HS-5 (cell line): ENCODE measurements around the gene KRTAP10-3.
"Not testable (repeated sequence)": the region's sequence is repeated elsewhere in the genome, so short reads cannot be mapped to it uniquely, and the experiment has no call there.

Experiments used
- DNase-seq: peaks from one replicate; pipeline ENCODE4 v3.0.0-alpha.2; 2012; ENCODE audit warnings: low read depth

KRTAP10-3 gene, protein sequence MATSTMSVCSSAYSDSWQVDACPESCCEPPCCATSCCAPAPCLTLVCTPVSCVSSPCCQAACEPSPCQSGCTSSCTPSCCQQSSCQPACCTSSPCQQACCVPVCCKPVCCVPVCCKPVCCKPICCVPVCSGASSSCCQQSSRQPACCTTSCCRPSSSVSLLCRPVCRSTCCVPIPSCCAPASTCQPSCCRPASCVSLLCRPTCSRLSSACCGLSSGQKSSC

DNA sequence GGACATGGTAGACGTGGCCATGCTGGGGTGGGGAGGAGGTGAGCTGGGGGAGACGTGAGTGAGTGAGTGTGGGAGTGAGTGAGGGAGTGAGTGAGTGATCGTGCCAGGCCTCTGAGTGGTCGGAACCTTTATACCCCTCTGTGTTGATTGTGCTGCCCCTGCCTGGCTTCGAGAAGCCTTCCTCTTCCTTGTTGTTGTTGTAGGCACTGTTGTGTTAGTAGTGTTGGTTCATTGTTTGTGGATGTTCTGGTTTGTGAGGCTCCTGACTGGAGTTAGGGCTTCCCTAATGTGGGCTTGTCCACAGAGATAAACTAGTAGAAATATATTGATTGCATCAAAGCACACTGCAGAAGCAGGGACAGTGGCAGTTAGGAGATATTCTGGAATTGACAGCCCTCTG lies at the start of gene KRTAP10-3:
TSS of gene KRTAP10-3 (minus strand) at position 101 of the 400 bp plus-strand sequence. CDS start at position 21, 80 bp downstream.
- no peak for DNase-seq

DNA sequence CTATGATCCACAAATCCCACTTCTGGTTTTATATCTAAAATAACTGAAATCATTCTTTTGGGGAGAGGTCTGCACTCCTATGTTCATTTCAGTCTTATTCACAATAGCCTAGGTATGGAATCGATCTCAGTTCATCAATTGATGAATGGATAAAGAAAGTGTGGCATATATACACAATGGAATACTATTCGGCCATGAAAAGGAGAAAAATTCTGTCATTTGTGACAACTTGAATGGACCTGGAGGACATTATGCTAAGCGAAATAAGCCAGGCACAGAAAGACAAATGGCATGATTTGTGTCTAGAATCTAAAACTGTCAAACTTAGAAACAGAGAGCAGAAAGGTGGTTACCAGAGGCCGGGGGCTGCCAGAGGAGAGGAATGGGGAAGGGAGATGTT lies 47.9 kb upstream of the KRTAP10-3 start:
- no peak for DNase-seq

DNA sequence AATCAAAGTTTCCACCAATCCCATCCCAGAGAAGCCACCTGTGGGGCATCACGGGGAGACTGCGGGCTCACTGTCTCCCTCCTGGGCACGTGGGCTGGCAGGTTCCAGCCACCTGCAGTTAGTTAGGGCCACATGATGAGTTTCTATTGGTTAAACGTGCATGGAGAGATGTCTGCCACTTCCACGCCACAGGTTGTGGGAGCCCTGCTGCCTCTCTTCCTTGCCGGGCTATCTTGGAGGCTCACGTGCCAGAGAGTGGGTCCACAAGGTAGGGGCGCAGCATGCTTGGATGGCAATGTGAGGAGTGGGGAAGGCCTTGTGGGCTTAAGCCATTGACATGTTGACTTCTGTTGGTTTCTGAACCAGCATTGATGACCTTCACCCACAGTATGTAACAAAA lies 45.3 kb upstream of the KRTAP10-3 start:
- no peak for DNase-seq

DNA sequence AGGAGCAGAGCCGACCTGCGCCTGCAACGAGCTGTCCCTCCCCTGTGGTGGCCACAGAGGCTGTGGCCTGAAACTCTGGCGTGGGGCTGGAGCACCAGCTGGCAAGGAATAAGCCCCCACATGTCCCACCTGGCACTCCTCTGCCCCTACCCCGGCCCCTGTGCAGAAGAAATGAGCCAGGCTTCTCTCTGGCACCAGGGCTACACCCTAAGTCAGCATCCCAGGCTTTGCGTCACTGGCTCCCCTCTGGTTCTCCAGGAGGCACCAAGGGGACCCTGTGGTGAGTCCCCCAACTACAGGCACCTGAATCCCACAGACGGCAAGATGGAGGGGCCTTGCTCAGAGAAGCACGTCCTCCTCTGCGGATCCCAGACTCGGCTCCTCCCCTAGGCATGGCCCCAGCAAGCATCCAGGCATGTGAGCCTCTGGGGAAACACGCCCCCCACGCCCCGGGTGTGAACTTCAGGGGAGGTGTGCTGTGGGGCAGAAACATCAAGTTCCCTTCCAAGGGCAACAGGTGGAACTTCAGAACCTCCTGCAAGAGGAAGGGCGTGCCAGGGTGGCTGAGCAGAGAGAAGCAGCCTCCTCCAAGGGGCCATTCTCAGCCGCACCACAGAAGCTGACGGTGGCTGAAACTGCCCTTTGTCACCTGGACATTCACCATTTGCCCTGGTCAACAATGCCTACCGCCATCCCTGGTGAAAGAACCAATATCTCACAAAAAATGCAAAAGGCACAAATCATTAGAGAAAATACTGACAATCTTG lies 44.7 kb upstream of the KRTAP10-3 start:
- DNase-seq: no peak

DNA sequence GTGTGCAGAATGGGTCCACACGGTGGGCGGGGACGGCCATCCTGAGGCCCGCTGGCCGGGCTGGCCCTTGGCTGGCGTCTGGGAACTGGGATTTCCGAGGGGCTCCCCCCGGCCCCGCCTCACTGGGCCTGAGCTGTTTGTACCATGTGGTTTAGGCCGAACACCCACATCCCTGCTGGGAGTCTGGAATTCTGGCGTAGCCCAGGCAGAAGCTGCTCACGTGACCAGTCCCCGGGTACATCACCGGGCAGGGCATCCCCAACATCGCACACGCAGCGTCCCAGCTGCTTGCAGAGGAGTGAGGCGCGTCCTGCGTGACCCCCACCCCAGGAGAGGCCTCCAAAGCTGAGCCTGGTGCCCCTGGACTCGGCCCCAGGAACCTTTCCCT lies 43.9 kb upstream of the KRTAP10-3 start:
- no peak for DNase-seq

DNA sequence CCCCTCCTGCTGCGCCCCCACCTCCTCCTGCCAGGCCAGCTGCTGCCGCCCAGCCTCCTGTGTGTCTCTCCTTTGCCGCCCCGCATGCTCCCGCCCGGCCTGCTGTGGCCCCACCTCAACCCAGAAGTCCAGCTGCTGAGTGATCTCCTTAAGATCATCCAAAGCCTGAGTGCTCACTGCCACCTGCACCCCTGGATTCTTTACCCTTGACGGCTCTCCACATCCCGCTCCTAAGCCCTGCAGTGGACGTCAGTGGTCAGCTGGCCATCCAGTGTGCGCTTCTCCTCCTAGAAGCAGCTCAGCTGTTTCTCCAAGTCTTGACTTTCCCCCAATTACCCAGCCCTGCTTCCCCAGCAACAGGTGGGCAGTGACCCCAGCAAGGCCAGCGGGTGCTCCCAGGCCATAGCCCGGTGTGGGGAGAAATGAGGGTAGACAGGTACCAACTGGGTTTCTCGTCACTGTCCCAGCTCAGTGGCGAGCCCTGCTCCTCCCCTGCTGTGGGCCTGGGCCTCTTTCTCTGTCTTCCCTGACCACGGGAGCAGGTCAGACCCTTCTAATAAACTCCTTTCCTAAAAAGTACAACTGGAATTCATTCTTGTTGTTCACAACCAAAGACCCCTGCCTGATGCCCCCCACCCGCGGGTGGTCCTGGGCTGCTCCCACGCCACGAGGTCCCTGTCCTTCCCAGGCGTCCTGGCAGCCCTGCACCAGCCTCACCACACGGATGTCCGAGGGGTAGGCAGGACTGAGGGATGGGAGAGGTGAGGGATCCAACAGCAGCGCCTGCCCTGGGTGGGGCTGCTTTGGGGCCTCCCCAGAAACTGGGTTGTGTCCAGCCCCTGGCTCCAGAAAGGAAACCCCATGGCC lies 43.2 kb upstream of the KRTAP10-3 start:
- DNase-seq: no peak

DNA sequence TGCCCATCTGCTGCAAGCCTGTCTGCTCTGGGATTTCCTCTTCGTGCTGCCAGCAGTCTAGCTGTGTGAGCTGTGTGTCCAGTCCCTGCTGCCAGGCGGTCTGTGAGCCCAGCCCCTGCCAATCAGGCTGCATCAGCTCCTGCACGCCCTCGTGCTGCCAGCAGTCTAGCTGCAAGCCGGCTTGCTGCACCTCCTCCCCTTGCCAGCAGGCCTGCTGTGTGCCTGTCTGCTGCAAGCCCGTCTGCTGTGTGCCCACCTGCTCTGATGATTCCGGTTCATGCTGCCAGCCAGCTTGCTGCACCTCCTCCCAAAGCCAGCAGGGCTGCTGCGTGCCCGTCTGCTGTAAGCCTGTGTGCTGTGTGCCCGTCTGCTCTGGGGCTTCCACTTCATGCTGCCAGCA lies 42.5 kb upstream of the KRTAP10-3 start:
- not testable (repeated sequence) for DNase-seq

DNA sequence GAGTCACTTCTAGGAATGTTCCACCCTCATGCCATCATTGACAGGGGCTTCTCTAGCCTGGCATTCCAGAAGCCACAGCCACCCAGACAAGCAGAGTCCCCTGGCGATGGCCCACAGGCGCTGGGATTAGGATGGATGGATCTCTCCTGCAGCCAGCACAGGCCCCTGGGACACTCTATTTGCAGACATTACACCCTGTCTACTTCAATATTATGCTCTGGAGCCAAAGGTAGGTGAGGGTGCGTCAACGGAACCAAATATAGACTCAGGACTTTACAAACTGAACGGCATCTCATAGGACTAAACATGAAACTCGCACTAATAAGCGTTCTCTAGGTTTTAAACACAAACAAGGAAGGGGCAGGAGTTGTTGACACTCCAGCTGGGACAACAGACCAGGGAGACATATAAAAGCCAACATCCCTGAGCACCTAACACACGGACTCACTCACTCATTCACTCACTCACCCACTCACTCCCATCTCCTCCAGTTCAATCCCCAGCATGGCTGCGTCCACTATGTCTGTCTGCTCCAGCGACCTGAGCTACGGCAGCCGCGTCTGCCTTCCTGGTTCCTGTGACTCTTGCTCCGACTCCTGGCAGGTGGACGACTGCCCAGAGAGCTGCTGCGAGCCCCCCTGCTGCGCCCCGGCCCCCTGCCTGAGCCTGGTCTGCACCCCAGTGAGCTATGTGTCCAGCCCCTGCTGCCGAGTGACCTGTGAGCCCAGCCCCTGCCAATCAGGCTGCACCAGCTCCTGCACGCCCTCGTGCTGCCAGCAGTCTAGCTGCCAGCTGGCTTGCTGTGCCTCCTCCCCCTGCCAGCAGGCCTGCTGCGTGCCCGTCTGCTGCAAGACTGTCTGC lies 41.8 kb upstream of the KRTAP10-3 start, which contains the start of gene KRTAP10-7:
TSS of gene KRTAP10-7 (plus strand) at position 480 of the 861 bp plus-strand sequence. CDS start at position 505, 25 bp downstream.
- not testable (repeated sequence) for DNase-seq

DNA sequence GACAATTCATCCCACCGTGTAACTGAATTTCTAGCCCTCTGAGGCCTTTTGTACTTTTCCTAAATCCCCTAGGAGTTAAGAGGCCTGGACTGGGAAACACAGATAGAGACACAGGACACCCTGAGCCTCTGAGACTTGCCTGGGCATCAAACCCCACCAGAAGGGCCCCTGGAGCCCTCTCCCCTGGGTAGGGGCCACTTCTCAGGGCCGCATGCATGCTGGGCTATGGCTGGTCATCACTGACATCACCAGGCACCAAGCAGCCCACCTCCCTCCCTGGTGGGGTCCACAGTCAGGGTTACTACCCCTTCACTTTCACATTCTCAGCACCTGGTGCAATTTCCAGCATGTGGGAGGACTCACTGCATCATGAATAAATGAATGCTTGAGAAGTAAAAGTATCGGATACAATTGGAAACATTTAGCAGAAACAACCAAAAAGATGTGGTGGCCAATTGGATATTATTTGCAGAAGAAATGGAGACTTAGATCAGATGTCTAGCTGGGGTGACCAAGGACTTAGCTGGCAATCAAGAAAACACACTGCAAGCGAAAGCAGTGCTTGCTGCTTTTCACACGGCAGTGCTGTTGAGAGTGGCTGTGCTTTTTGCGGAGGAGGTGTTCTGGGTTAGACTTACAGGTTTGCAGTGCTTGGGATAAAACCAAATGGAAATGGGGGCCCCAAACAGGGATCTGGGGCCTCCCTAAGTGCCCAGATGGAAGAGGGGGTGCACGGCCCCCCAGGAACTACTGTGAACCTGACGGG lies 40.9 kb upstream of the KRTAP10-3 start:
- no peak for DNase-seq

DNA sequence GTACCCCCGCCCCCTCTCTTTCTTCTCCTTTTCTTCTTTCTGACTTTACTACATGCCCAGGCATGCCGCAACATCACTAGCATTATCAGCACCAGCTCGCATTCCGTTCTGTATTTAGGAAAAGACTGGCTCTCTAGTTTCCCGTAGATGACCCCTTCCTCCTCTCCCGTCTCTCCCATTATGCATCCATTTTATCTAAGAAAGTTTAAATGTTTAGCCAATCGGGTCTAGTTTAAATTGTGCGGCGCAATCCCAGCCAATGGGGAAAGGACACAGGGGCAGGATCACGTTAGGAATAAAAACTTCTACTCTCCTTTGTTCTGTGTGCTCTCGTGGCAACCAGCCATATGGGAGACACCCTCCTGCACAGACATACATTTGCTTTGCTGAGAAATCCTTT lies 39.5 kb upstream of the KRTAP10-3 start:
- no peak for DNase-seq

DNA sequence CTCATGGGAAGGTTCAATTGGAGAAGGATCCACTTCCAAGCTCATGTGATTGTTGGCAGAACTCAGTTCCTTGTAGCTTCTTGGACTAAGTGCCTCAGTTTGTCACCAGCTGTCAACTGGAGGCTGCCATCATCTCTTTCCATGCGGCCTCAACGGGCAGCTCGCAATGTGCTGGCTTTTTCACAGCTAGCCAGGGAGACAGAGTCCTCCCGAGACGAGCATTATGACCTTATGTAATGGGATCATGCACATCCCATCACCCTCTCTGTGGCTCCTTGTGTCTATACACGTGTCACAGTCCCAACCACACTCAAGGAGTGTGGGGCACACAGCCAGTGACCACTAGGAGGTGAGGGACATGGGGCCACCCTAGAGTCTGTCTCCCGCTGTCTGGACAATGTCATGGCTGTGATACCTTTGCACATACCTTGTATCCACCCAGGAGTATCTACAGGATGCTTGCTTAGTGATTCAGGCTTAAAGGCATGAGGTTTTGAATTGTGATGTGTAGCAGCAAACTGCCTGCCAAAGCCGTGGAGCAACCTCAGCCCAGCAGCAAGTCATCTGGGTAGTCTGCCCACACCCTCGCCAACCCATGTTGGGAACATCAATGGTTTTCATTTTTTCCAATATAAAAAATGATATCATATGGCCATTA lies 37.6 kb upstream of the KRTAP10-3 start:
- DNase-seq: no peak

DNA sequence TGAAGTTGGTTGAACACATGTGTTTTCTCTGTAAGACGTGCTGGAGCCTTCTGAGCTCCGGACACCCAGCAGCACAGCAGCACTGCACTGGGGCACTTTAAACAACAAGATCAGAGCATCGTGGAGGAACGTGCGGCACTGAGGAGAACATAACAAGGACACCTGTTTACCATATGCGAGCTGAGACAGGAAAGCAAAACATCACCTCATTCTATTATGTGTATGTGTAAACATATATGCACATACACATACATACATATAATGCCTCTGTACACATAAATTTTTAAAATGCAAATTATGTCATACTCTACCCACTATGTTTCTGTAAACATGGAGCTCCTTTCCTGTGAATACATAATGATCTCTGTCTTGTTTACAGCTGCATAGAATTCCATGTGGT lies 36.9 kb upstream of the KRTAP10-3 start:
- DNase-seq: no peak

DNA sequence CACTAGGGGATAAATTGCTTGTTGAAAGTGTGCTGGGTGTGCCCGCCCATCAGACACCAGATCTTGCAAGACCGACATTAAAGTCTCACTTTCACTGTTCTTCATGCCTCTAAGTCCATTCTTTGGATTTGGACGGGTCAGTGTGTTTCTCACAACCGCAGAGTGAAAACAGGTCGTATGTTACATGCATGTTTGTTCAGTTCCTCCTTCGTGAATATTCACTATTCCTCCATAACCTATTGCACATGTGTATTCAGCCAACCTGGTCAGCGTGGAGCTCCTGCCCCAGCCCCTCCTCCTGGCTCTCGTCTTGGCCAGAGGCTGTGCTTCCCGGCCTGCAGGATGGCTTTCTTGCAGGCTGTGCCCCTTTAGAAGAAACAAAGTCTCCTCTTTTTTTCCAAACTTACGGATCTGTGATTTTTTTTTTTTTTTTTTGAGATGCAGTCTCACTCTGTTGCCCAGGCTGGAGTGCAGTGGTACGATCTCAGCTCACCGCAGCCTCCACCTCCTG lies 35.9 kb upstream of the KRTAP10-3 start:
- no peak for DNase-seq

DNA sequence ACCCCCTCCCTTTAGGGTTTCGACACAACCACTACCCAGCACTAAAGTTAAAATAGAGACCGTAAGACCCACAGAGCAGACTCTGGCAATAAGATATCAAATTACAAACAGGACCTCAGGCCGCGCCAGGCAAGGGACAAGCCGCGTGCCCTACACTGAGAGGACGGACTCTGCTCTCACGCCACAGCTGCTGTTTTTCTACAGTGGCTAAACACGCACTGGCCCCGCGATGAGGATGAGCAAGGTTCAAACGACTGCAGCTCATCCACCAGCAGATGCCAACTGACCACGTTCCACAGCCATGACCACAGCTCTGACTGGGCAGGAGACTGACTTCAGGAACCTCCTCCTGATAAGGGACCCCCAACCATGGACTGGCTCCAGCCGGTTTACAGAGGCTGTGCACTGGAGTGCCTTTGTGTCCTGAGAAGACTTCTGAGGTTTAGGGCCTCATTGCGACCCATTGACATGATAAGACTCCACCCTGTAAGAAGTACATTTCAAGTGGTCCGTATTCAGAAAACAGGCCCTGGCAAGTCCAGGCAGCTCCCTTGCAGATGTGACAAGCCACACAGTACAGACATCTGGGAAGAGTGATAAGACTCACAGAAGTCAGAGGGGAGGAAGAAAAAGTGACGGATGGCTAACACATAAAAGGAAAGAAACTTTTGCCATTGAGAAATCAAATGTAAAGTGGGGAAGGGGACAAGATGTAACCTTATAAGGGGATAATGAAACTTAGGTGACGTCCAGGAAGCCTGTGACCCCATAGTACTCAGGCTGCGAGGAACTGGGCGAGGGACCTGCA lies 35.2 kb upstream of the KRTAP10-3 start:
- DNase-seq: no peak

DNA sequence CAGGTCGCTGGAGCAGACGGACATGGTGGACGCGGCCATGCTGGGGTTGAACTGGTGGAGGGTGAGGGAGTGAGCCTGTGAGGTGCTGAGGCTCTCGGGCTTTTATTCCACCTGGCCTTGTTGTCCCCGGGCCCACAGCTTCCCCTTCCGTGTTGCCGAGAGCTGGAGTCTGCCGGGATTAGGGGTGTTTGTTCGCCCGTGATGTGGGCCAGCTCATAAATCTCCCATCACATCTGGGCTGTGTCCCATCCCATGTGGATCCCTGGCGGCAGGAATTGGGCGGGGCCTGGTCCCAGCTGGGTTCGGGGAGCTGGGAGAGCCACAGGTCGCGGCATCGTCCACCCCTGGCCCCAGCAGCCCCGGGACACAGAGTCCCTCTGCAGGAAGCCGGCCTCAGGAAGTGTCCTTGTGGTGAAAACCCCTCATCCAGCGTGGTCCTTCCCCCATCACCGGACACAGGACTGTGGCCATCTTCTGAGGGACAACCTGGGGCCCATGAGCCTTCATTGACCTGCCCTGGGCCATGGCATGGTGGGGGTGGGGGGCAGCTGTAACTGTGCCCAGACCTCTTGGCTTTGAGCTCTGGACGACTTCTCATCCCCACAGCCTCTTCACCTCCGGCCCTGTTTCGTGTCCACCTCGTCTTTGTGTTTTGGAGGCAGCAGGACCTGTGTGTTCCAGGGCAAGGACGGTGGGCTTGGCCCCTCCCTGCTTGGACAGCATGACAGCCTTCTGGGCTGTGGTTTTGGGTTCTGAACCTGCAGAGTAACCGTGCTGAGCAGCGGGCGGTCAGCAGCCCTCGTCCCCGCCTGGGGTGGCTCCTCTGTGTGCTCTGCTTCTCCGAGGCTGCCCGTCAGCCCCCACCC lies 34.1 kb upstream of the KRTAP10-3 start, which contains the start of gene KRTAP10-6:
TSS of gene KRTAP10-6 (minus strand) at position 60 of the 866 bp plus-strand sequence. CDS start at position 39, 21 bp downstream.
- no peak for DNase-seq

DNA sequence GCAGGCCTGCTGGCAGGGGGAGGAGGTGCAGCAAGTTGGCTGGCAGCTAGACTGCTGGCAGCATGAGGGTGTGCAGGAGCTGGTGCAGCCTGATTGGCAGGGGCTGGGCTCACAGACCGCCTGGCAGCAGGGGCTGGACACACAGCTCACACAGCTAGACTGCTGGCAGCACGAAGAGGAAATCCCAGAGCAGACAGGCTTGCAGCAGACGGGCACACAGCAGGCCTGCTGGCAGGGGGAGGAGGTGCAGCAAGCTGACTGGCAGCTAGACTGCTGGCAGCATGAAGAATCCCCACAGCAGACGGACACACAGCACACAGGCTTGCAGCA lies 33.2 kb upstream of the KRTAP10-3 start:
- DNase-seq: not testable (repeated sequence)

DNA sequence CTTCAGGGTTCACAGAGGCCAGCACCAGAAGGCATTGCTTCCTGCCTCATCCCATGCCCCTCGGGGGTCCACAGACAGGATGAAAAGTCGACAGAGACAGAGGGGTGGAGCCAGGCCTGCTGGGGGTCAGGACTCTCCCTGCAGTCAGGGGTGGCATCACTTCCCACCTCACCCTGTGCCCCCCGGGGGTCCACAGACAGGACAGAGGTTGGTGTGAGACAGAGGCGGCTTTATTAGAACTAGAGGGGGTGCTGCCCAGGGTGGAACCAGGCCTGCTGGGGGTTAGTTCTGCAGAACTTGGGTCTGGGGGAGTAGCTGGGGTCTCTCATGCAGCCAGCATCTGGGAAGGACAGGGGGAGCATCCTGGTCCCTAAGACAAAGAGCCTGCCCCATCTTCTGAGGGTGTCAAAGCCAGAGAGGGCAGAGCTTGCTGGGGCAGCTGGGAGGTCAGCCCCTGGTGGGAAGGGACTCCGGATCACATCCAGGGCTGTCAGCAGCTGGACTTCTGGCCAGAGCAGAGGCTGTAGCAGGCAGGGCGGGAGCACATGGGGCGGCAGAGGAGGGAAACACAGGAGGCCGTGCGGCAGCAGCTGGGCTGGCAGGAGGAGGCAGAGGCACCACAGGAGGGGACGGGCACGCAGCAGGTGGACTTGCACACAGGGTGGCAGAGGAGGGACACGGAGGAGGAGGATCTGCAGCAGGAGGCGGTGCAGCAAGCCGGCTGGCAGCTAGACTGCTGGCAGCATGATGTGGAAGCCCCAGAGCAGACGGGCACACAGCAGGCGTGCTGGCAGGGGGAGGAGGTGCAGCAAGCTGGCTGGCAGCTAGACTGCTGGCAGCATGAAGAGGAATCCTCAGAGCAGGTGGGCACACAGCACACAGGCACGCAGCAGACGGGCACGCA lies 32.6 kb upstream of the KRTAP10-3 start:
- DNase-seq: not testable (repeated sequence)
